Neuronal stem cell (in vitro differentiated cells): ENCODE measurements around the gene LRRC28.

Source experiments
- DNase-seq: peaks from one replicate; pipeline ENCODE4 v3.0.0-alpha.2; 2013; ENCODE audit warnings: low spot score
- H2AFZ ChIP-seq: one replicate; pipeline ENCODE4 v1.6.1; 2013; ENCODE audit warnings: mild to moderate bottlenecking, low read length, inconsistent platforms
- H2AK5ac ChIP-seq: 2 replicates; pipeline ENCODE4 v1.6.1; 2013; ENCODE audit warnings: low read depth, mild to moderate bottlenecking, inconsistent platforms, low read length, moderate library complexity, mixed read lengths
- H2BK120ac ChIP-seq: 2 replicates; pipeline ENCODE4 v1.6.1; 2013; ENCODE audit warnings: low read depth, mild to moderate bottlenecking, inconsistent platforms, low read length, moderate library complexity, mixed read lengths
- H2BK12ac ChIP-seq: one replicate; pipeline ENCODE4 v1.6.1; 2013; ENCODE audit warnings: low read length, inconsistent platforms
- H2BK15ac ChIP-seq: 2 replicates; pipeline ENCODE4 v1.6.1; 2013; ENCODE audit warnings: mild to moderate bottlenecking, low read length, inconsistent platforms, mixed read lengths
- H2BK5ac ChIP-seq: one replicate; pipeline ENCODE4 v1.6.1; 2013; ENCODE audit warnings: inconsistent platforms, mild to moderate bottlenecking, low read length, moderate library complexity
- H3K14ac ChIP-seq: one replicate; pipeline ENCODE4 v1.6.1; 2013; ENCODE audit warnings: low read length, inconsistent platforms
- H3K18ac ChIP-seq: 2 replicates; pipeline ENCODE4 v1.6.1; 2013; ENCODE audit warnings: low read length, inconsistent platforms
- H3K23ac ChIP-seq: 2 replicates; pipeline ENCODE4 v1.6.1; 2013; ENCODE audit warnings: low read depth, mild to moderate bottlenecking, mixed read lengths, low read length, inconsistent platforms; ENCODE audit not compliant: poor library complexity
- H3K27ac ChIP-seq: replicated peaks from 3 replicates; pipeline ENCODE4 v1.5.1; 2013; ENCODE audit warnings: low read length, inconsistent platforms
- H3K27me3 ChIP-seq, 3 experiments: 2 replicates each; pipeline ENCODE4 v1.6.1; 2013; ENCODE audit warnings: low read length in 3 of 3, mild to moderate bottlenecking in 2 of 3, inconsistent platforms in 1 of 3, low read depth in 1 of 3, mixed read lengths in 1 of 3, moderate library complexity in 1 of 3; ENCODE audit not compliant: control insufficient read depth in 3 of 3, insufficient read depth in 3 of 3
- H3K36me3 ChIP-seq, 2 donors: replicated peaks in 1 of 2; 2 replicates each; pipeline ENCODE4 v1.6.1; 2013; ENCODE audit warnings: low read length in 2 of 2; ENCODE audit not compliant: control insufficient read depth in 2 of 2, insufficient read depth in 2 of 2
- H3K4ac ChIP-seq: 2 replicates; pipeline ENCODE4 v1.6.1; 2013; ENCODE audit warnings: inconsistent platforms, mild to moderate bottlenecking, low read length, moderate library complexity
- H3K4me1 ChIP-seq, 2 donors: 1 replicate in 1 of 2; 2 replicates in 1 of 2; pipeline ENCODE4 v1.6.1; 2013; ENCODE audit warnings: low read length in 2 of 2, low read depth in 1 of 2; ENCODE audit not compliant: control insufficient read depth in 2 of 2, insufficient read depth in 1 of 2
- H3K4me2 ChIP-seq: one replicate; pipeline ENCODE4 v1.6.1; 2013; ENCODE audit warnings: mild to moderate bottlenecking, low read length, inconsistent platforms; ENCODE audit not compliant: insufficient read depth, poor library complexity, severe bottlenecking
- H3K4me3 ChIP-seq, 2 donors: 2 replicates each; pipeline ENCODE4 v1.5.1; 2013; ENCODE audit warnings: low read length in 2 of 2, mild to moderate bottlenecking in 2 of 2, inconsistent platforms in 1 of 2, moderate library complexity in 1 of 2
- H3K79me1 ChIP-seq: one replicate; pipeline ENCODE4 v1.6.1; 2013; ENCODE audit warnings: low read depth, mild to moderate bottlenecking, inconsistent platforms, low read length, moderate library complexity
- H3K9ac ChIP-seq: one replicate; pipeline ENCODE4 v1.6.1; 2013; ENCODE audit warnings: mild to moderate bottlenecking, low read depth, low read length, inconsistent platforms; ENCODE audit not compliant: poor library complexity
- H3K9me3 ChIP-seq, 2 donors: replicated peaks in 1 of 2; 2 replicates each; pipeline versions ENCODE3 to v1.6.1; 2013; ENCODE audit warnings: low read length in 2 of 2, mild to moderate bottlenecking in 2 of 2, inconsistent platforms in 1 of 2, low read depth in 1 of 2, mixed read lengths in 1 of 2, moderate library complexity in 1 of 2; ENCODE audit not compliant: control insufficient read depth in 2 of 2, insufficient read depth in 1 of 2
- H4K8ac ChIP-seq: one replicate; pipeline ENCODE4 v1.6.1; 2013; ENCODE audit warnings: low read depth, mild to moderate bottlenecking, inconsistent platforms, low read length, moderate library complexity
- H4K91ac ChIP-seq: one replicate; pipeline ENCODE4 v1.6.1; 2013; ENCODE audit warnings: low read length, low read depth, mild to moderate bottlenecking, inconsistent platforms; ENCODE audit not compliant: poor library complexity
- WGBS, 2 donors: extraction: QIAGEN DNeasy Blood & Tissue Kit; methylation state at CpG; one replicate each; pipeline ENCODE4 v1.1.7; 2013; ENCODE audit warnings: missing lambda C conversion rate in 2 of 2, mixed read lengths in 1 of 2; ENCODE audit not compliant: insufficient read length in 2 of 2, insufficient replicate concordance in 1 of 2; ENCODE audit errors: extremely low coverage in 2 of 2; 5-methylcytosine and 5-hydroxymethylcytosine counted together

LRRC28 gene

DNA sequence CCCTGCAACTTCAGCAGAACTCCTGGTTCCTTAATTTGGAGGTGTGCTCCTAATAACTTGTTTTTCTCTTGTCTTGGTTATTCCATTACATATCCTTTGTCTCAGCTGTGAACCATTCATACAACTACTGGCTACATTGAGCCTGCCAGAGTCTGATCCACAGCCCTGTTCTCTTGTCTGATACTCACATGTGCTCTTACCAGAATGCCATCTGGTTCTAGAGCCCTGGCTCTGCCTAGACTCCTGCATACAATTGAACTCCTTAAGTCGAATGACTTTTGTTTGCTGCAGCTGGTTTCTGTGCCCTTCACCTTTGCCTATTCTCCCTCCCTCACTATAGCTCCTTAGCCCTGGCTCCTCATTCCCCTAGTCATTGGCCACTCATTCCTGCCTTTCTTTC is 85.5 kb downstream of the LRRC28 start:
- Histone ChIP-seq H3K18ac (no peak overlapping the region), H3K36me3 (no peaks in the 10 kb centered on the region)
- no CpG with 5 or more reads among the region's 1 CpG for WGBS, 2 donors

DNA sequence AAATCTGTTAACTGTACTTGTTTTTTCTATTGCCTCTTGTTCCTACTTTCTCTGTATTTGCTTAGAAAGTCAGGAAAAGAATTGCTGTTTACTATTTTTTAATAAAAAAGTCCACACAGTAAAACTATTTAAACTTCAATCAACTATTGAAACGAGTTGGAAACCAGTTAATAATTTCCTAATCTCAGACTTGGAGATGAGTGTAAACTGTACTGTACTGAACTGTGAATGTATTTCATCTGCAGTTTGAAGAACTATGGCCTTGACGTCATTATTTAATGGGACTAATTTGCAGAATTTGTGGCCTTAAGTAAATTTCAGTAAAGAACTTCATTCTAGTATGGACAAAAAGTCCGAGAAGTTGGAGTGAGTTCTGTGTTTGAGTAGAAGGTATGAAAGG is 89.1 kb downstream of the LRRC28 start:
- H2BK12ac ChIP-seq = no peak overlapping the region
- no peaks in the 10 kb centered on the region for H3K79me1 ChIP-seq
- H3K4ac ChIP-seq = no peak overlapping the region
- no peak overlapping the region for H3K23ac ChIP-seq
- H2AK5ac ChIP-seq = no peak overlapping the region
- H3K9me3 ChIP-seq = no peaks in the 10 kb centered on the region
- no peaks in the 10 kb centered on the region for H3K36me3 ChIP-seq
- H4K8ac ChIP-seq = no peak overlapping the region
- H3K27me3 ChIP-seq = no peaks in the 10 kb centered on the region
- H2BK5ac ChIP-seq = no peak overlapping the region
- H3K4me1 ChIP-seq = peaks cover 0 to 6% of the 10 kb centered on the region in 2 donors
- no peak overlapping the region for H3K27ac ChIP-seq
- WGBS, 2 donors = no CpG with 5 or more reads among the region's 3 CpGs
- H3K14ac ChIP-seq = no peak overlapping the region
- no peak overlapping the region for H2BK120ac ChIP-seq
- no peak overlapping the region for H3K4me3 ChIP-seq
- no peak for DNase-seq
- H3K4me2 ChIP-seq = no peak overlapping the region
- no peak overlapping the region for H2AFZ ChIP-seq
- no peak overlapping the region for H4K91ac ChIP-seq
- no peak overlapping the region for H3K18ac ChIP-seq
- H3K9ac ChIP-seq = no peak overlapping the region
- H2BK15ac ChIP-seq = no peak overlapping the region

More for the DNA sequence above, 85.5 kb downstream of the LRRC28 start:
- Histone ChIP-seq H3K79me1 (no peaks in the 10 kb centered on the region), H4K8ac (no peak overlapping the region), H3K14ac (no peak overlapping the region), H2BK5ac (no peak overlapping the region), H2AK5ac (no peak overlapping the region), H3K27ac (no peak overlapping the region), H2BK120ac (no peak overlapping the region), H2AFZ (no peak overlapping the region), H3K9ac (no peak overlapping the region), H3K23ac (no peak overlapping the region), H3K27me3 (no peaks in the 10 kb centered on the region), H4K91ac (no peak overlapping the region), H3K4me3 (no peak overlapping the region), H3K4ac (no peak overlapping the region), H2BK12ac (no peak overlapping the region), H3K4me2 (no peak overlapping the region), H2BK15ac (no peak overlapping the region), H3K4me1 (peaks cover 2 to 13% of the 10 kb centered on the region in 2 donors), H3K9me3 (no peaks in the 10 kb centered on the region)
- no peak for DNase-seq

DNA sequence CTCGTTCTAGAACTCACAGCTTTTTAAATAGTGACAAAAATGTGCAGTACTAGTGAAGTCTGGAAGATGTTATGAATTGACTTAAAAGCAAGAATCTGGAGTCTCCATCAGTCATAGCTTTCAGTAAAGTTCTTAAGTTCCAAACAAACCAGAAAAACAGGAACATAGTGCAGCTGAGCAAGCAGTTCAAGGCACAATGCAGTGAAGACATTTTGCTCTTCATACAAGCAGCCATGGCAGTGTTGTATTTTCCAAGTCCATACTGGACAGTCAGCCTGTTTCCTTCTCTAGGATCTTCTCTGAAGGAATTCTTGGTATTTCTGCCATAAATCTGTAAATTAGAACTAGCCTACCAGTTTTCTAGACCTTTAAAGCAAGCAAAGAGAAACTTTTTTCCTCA is 90.5 kb downstream of the LRRC28 start:
- no peak overlapping the region for H3K23ac ChIP-seq
- H3K4me3 ChIP-seq = no peak overlapping the region
- H3K4me1 ChIP-seq = peaks cover 0 to 6% of the 10 kb centered on the region in 2 donors
- no peaks in the 10 kb centered on the region for H3K79me1 ChIP-seq
- no peak overlapping the region for H4K8ac ChIP-seq
- H2BK12ac ChIP-seq = no peak overlapping the region
- no peaks in the 10 kb centered on the region for H3K27me3 ChIP-seq
- DNase-seq = no peak
- H4K91ac ChIP-seq = no peak overlapping the region
- no peak overlapping the region for H3K14ac ChIP-seq
- H3K18ac ChIP-seq = no peak overlapping the region
- H3K4me2 ChIP-seq = no peak overlapping the region
- H2BK5ac ChIP-seq = no peak overlapping the region
- H3K36me3 ChIP-seq = no peaks in the 10 kb centered on the region
- H3K9ac ChIP-seq = no peak overlapping the region
- H2BK120ac ChIP-seq = no peak overlapping the region
- no peaks in the 10 kb centered on the region for H3K9me3 ChIP-seq
- H3K27ac ChIP-seq = no peak overlapping the region
- no peak overlapping the region for H3K4ac ChIP-seq
- WGBS, 2 donors = no CpG with 5 or more reads among the region's 1 CpG
- H2AK5ac ChIP-seq = no peak overlapping the region
- no peak overlapping the region for H2BK15ac ChIP-seq
- H2AFZ ChIP-seq = no peak overlapping the region

DNA sequence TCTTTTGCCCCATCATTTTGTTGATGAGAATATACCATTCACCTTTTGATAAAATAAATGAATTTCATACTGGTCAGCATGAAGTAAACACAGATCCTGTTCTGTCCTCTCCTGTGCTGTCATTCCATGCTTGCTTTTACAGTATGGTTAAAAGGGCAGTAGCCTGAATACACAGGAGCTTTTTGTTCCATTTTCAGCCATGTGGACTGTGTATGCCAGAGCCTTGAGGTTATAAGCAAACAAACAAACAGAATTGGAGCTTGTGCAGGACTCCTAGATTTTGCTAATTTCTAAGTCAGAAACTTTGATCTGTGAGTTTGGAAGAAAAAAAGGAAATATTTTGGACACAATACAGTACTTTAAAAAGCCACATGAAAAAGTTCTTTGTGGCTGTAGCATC is 91.9 kb downstream of the LRRC28 start:
- peaks cover 0 to 6% of the 10 kb centered on the region in 2 donors for H3K4me1 ChIP-seq

More for the DNA sequence above, 91.9 kb downstream of the LRRC28 start:
- Histone ChIP-seq H2BK120ac (no peak overlapping the region), H3K27ac (no peak overlapping the region), H3K14ac (no peak overlapping the region), H2AK5ac (no peak overlapping the region), H4K91ac (no peak overlapping the region), H3K79me1 (no peaks in the 10 kb centered on the region), H4K8ac (no peak overlapping the region), H2BK5ac (no peak overlapping the region), H3K4me3 (no peak overlapping the region), H3K4ac (no peak overlapping the region), H2AFZ (no peak overlapping the region), H3K23ac (no peak overlapping the region), H2BK15ac (no peak overlapping the region), H3K36me3 (no peaks in the 10 kb centered on the region), H3K18ac (no peak overlapping the region), H3K27me3 (no peaks in the 10 kb centered on the region), H3K9me3 (no peaks in the 10 kb centered on the region), H2BK12ac (no peak overlapping the region), H3K4me2 (no peak overlapping the region), H3K9ac (no peak overlapping the region)
- no peak for DNase-seq
